WTC11 (cell line): ENCODE measurements around the gene PSD2.

ENCODE experiments used
- JUN ChIP-seq: sonication (generic); formaldehyde crosslinking; IDR thresholded peaks from 2 replicates; pipeline ENCODE4 v1.8.0; 2023; ENCODE audit warnings: mild to moderate bottlenecking, missing genetic modification reagents
- OVOL2 ChIP-seq: fragments of 250-450 bp; sonication (Bioruptor Pico); IDR thresholded peaks from 2 replicates; pipeline ENCODE4 v1.9.0; 2021; ENCODE audit warnings: mild to moderate bottlenecking, borderline replicate concordance
- TF ChIP-seq, protein P1 (sequence below): fragments of 250-450 bp; sonication (Bioruptor Pico); IDR thresholded peaks from 2 replicates; pipeline ENCODE4 v2.1.2; 2022; ENCODE audit warnings: mild to moderate bottlenecking, moderate library complexity
- TF ChIP-seq, protein P2 (sequence below): fragments of 200-600 bp; IDR thresholded peaks from 2 replicates; pipeline ENCODE4 v1.8.0; 2022; ENCODE audit warnings: antibody characterized with exemption
- TF ChIP-seq, protein P3 (sequence below): sonication (generic); formaldehyde crosslinking; IDR thresholded peaks from 2 replicates; pipeline ENCODE4 v1.8.0; 2022; ENCODE audit warnings: mild to moderate bottlenecking, missing genetic modification reagents
- TF ChIP-seq, protein P4 (sequence below): sonication (generic); formaldehyde crosslinking; IDR thresholded peaks from 2 replicates; pipeline ENCODE4 v1.8.0; 2023; ENCODE audit warnings: missing genetic modification reagents, mild to moderate bottlenecking, borderline replicate concordance
- TF ChIP-seq, protein P5 (sequence below): sonication (generic); formaldehyde crosslinking; IDR thresholded peaks from 2 replicates; pipeline ENCODE4 v1.8.0; 2022; ENCODE audit warnings: mild to moderate bottlenecking, missing genetic modification reagents
- TF ChIP-seq, protein P6 (sequence below): sonication (generic); formaldehyde crosslinking; conservative IDR thresholded peaks from 2 replicates; pipeline ENCODE4 v1.8.1; 2022; ENCODE audit warnings: mild to moderate bottlenecking, missing genetic modification reagents
- TF ChIP-seq, protein P7 (sequence below): sonication (generic); formaldehyde crosslinking; IDR thresholded peaks from 2 replicates; pipeline ENCODE4 v1.8.1; 2023; ENCODE audit warnings: mild to moderate bottlenecking, moderate library complexity, missing genetic modification reagents

DNA sequence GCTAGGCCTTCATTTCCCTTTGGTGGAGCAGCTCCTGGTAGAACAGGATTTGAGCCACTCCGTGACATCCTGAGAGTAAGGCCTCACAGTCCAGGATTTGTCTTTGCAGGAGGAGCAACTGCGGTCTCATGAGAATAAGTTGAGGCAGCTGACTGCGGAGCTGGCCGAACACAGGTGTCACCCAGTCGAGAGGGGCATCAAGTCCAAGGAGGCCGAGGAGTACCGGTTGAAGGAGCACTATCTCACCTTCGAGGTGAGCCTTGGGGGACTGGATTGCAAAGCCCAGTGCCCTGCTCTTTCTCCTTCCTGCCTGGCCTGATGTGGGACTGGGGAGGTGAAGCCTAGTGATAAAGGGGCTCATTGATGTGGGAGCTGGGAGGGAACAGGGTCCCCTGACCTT lies 44.3 kb downstream of the PSD2 start:
- TF ChIP-seq, protein P1, sequence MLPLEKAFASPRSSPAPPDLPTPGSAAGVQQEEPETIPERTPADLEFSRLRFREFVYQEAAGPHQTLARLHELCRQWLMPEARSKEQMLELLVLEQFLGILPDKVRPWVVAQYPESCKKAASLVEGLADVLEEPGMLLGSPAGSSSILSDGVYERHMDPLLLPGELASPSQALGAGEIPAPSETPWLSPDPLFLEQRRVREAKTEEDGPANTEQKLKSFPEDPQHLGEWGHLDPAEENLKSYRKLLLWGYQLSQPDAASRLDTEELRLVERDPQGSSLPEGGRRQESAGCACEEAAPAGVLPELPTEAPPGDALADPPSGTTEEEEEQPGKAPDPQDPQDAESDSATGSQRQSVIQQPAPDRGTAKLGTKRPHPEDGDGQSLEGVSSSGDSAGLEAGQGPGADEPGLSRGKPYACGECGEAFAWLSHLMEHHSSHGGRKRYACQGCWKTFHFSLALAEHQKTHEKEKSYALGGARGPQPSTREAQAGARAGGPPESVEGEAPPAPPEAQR (CRISPR knock-in tag) = no peak
- TF ChIP-seq, protein P2, sequence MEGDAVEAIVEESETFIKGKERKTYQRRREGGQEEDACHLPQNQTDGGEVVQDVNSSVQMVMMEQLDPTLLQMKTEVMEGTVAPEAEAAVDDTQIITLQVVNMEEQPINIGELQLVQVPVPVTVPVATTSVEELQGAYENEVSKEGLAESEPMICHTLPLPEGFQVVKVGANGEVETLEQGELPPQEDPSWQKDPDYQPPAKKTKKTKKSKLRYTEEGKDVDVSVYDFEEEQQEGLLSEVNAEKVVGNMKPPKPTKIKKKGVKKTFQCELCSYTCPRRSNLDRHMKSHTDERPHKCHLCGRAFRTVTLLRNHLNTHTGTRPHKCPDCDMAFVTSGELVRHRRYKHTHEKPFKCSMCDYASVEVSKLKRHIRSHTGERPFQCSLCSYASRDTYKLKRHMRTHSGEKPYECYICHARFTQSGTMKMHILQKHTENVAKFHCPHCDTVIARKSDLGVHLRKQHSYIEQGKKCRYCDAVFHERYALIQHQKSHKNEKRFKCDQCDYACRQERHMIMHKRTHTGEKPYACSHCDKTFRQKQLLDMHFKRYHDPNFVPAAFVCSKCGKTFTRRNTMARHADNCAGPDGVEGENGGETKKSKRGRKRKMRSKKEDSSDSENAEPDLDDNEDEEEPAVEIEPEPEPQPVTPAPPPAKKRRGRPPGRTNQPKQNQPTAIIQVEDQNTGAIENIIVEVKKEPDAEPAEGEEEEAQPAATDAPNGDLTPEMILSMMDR = no peak
- TF ChIP-seq, protein P3, sequence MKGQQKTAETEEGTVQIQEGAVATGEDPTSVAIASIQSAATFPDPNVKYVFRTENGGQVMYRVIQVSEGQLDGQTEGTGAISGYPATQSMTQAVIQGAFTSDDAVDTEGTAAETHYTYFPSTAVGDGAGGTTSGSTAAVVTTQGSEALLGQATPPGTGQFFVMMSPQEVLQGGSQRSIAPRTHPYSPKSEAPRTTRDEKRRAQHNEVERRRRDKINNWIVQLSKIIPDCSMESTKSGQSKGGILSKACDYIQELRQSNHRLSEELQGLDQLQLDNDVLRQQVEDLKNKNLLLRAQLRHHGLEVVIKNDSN (CRISPR knock-in tag) = no peak
- TF ChIP-seq OVOL2 = no peak
- TF ChIP-seq, protein P4, sequence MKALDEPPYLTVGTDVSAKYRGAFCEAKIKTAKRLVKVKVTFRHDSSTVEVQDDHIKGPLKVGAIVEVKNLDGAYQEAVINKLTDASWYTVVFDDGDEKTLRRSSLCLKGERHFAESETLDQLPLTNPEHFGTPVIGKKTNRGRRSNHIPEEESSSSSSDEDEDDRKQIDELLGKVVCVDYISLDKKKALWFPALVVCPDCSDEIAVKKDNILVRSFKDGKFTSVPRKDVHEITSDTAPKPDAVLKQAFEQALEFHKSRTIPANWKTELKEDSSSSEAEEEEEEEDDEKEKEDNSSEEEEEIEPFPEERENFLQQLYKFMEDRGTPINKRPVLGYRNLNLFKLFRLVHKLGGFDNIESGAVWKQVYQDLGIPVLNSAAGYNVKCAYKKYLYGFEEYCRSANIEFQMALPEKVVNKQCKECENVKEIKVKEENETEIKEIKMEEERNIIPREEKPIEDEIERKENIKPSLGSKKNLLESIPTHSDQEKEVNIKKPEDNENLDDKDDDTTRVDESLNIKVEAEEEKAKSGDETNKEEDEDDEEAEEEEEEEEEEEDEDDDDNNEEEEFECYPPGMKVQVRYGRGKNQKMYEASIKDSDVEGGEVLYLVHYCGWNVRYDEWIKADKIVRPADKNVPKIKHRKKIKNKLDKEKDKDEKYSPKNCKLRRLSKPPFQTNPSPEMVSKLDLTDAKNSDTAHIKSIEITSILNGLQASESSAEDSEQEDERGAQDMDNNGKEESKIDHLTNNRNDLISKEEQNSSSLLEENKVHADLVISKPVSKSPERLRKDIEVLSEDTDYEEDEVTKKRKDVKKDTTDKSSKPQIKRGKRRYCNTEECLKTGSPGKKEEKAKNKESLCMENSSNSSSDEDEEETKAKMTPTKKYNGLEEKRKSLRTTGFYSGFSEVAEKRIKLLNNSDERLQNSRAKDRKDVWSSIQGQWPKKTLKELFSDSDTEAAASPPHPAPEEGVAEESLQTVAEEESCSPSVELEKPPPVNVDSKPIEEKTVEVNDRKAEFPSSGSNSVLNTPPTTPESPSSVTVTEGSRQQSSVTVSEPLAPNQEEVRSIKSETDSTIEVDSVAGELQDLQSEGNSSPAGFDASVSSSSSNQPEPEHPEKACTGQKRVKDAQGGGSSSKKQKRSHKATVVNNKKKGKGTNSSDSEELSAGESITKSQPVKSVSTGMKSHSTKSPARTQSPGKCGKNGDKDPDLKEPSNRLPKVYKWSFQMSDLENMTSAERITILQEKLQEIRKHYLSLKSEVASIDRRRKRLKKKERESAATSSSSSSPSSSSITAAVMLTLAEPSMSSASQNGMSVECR (CRISPR knock-in tag) = no peak
- TF ChIP-seq, protein P5, sequence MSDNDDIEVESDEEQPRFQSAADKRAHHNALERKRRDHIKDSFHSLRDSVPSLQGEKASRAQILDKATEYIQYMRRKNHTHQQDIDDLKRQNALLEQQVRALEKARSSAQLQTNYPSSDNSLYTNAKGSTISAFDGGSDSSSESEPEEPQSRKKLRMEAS = no peak
- TF ChIP-seq, protein P6, sequence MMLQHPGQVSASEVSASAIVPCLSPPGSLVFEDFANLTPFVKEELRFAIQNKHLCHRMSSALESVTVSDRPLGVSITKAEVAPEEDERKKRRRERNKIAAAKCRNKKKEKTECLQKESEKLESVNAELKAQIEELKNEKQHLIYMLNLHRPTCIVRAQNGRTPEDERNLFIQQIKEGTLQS (CRISPR knock-in tag) = no peak
- TF ChIP-seq, protein P7, sequence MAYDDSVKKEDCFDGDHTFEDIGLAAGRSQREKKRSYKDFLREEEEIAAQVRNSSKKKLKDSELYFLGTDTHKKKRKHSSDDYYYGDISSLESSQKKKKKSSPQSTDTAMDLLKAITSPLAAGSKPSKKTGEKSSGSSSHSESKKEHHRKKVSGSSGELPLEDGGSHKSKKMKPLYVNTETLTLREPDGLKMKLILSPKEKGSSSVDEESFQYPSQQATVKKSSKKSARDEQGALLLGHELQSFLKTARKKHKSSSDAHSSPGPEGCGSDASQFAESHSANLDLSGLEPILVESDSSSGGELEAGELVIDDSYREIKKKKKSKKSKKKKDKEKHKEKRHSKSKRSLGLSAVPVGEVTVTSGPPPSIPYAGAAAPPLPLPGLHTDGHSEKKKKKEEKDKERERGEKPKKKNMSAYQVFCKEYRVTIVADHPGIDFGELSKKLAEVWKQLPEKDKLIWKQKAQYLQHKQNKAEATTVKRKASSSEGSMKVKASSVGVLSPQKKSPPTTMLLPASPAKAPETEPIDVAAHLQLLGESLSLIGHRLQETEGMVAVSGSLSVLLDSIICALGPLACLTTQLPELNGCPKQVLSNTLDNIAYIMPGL (CRISPR knock-in tag) = no peak
- no peak for TF ChIP-seq JUN
